Mammary epithelial cell (primary cell): ENCODE measurements around the gene FMN1.

ENCODE experiments used
- EZH2 ChIP-seq: IDR thresholded peaks from 2 replicates; pipeline ENCODE4 v1.6.1; 2012; ENCODE audit warnings: low read length, inconsistent platforms, borderline replicate concordance
- TF ChIP-seq, protein P1 (sequence below), 2 donors: IDR thresholded peaks in 1 of 2; conservative IDR thresholded peaks in 1 of 2; 2 replicates each; pipeline ENCODE4 v1.5.1; 2011 to 2012; ENCODE audit warnings: inconsistent platforms in 2 of 2, low read length in 2 of 2, mild to moderate bottlenecking in 2 of 2, control low read depth in 1 of 2, low read depth in 1 of 2; ENCODE audit not compliant: insufficient read depth in 1 of 2; ENCODE audit errors: extremely low read depth in 1 of 2

GRCh38 chr15:33135355-33135781, 59.1 kb downstream of the FMN1 start:
- no peak for TF ChIP-seq EZH2
- TF ChIP-seq, protein P1, sequence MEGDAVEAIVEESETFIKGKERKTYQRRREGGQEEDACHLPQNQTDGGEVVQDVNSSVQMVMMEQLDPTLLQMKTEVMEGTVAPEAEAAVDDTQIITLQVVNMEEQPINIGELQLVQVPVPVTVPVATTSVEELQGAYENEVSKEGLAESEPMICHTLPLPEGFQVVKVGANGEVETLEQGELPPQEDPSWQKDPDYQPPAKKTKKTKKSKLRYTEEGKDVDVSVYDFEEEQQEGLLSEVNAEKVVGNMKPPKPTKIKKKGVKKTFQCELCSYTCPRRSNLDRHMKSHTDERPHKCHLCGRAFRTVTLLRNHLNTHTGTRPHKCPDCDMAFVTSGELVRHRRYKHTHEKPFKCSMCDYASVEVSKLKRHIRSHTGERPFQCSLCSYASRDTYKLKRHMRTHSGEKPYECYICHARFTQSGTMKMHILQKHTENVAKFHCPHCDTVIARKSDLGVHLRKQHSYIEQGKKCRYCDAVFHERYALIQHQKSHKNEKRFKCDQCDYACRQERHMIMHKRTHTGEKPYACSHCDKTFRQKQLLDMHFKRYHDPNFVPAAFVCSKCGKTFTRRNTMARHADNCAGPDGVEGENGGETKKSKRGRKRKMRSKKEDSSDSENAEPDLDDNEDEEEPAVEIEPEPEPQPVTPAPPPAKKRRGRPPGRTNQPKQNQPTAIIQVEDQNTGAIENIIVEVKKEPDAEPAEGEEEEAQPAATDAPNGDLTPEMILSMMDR (conservative IDR thresholded peaks at IDR 0.05 in 1 of 2, IDR thresholded peaks at IDR 0.05 in 1 of 2; ENCODE audit: extremely low read depth in 1 of 2, insufficient read depth in 1 of 2, low read depth in 1 of 2, low read length in 2 of 2), result no peak
